GM12865 (cell line): ENCODE measurements around the gene TRPM4.
"Not testable (repeated sequence)": the region's sequence is repeated elsewhere in the genome, so short reads cannot be mapped to it uniquely, and the experiment has no call there.

ENCODE experiments used
- DNase-seq: peaks from one replicate; pipeline ENCODE4 v3.0.0; 2010; ENCODE audit warnings: low read depth
- H3K4me3 ChIP-seq: 2 replicates; pipeline ENCODE4 v1.5.1; 2011; ENCODE audit warnings: mild to moderate bottlenecking, low read depth, low read length, control low read depth
- CTCF ChIP-seq: IDR thresholded peaks from 2 replicates; pipeline ENCODE4 v1.5.1; 2011; ENCODE audit warnings: low read length, control low read depth, low read depth, inconsistent platforms; ENCODE audit not compliant: insufficient read depth; ENCODE audit errors: missing control alignments

TRPM4 gene

GRCh38 chr19:49140951-49141350 is 16.6 kb upstream of the TRPM4 start:
- DNase-seq, result no peak
- no peak for TF ChIP-seq CTCF
- no peak overlapping the region for H3K4me3 ChIP-seq

DNA sequence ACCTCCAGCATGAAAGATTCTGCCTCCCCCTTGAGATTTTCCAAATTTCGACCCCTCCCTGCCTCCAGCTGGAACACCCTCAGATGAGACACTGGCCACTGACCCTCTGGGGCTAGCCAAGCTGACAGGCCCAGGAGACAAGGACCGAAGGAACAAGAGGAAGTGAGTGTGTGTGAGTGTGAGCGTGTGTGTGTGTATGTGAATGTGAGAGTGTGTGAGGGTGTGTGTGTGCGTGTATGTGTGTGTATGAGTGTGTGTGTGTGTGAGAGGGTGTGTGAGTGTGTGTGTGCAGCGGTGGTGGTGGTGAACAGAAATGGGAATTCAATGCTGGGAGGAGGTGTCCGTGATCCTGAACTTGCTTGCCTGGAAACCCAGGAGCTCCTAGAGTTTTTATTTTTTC is 16.2 kb upstream of the TRPM4 start:
- no peak for DNase-seq
- H3K4me3 ChIP-seq, result no peak overlapping the region
- TF ChIP-seq CTCF, result no peak

GRCh38 chr19:49142866-49143335 is 14.7 kb upstream of the TRPM4 start:
- DNase-seq, result peak; percentile 56
- no peak overlapping the region for H3K4me3 ChIP-seq
- no peak for TF ChIP-seq CTCF

DNA sequence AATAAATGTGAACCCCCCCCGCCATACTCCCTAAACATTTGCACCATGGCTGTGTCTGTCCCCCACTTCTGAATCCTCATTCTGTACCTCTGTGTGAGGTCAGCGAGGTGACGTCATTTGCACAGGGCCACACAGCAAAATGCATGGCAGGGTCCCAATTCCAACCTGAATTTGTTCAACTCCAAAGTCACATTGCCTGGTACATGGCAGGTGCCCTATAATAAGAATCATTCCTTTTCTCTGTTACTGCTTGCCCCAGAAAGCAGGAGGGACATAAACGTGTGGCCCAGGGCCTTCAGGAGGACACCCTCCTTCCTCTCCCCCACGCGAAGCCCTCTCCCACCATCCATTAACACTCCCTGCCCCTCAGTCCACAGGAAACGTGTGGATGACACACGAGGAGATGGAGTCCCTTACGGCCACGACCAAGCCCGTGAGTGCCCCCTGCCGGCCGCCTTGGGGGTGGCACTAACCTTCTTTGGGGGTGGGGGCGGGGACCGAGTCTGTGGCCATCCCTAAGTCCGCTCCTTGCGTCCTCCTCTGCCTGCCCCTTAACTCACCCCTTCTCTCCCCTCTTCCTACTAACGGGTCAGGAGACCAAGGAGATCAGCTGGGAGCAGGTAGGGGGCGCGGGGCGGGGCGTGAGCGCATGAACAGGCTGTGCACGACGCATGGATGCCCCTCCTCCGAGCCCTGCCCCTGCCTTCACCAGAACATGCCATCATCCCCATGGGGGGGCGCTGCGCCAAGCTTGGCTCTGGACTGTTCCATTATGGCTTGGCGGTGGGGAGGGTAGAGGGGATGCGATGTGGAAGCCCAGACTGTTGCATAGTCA is 11.8 kb upstream of the TRPM4 start:
- peak; percentile 71 for DNase-seq
- TF ChIP-seq CTCF, result peak; percentile 86
- H3K4me3 ChIP-seq, result no peak overlapping the region

- H3K4me3 ChIP-seq, DNase-seq: not testable (repeated sequence)
Observed at GRCh38 chr19:49146408-49146770, 11.2 kb upstream of the TRPM4 start.

DNA sequence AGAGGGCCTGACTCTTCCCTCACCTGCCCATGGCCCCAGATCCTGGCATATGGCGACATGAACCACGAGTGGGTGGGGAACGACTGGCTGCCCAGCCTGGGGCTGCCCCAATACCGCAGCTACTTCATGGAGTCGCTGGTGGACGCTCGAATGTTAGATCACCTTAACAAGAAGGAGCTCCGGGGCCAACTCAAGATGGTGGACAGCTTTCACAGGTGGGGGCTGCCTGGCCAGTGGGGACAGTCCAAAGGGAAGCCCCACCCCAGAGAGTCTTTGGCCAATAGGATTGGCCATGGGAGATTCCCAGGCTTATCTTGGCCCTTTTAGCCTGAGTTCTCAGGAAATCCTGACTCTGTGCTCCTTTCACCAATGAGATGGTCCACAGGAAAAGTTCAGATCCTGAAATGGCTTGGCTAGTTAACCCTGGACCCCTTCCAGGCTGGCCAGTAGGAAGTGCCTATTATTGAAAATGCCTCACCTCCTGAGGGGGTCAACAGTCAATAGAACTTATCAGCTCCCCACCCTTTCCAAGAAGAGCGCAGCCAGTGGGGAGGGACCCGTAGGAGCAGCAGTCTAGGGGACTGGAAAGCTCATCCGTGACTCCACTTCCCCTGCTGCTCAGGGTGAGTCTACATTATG is 9.4 kb upstream of the TRPM4 start:
- H3K4me3 ChIP-seq, result no peak overlapping the region
- TF ChIP-seq CTCF, result no peak
- DNase-seq, result no peak

GRCh38 chr19:49148784-49149651 is 8.6 kb upstream of the TRPM4 start:
- H3K4me3 ChIP-seq, result no peak overlapping the region
- no peak for TF ChIP-seq CTCF
- DNase-seq, result peak; percentile 68
